ENCODE results near the gene STUM.
A peak's percentile ranks its signal among the peaks of the same experiment; 100 is the strongest.

STUM gene

GRCh38 chr1:226534098-226534497 is 14.5 kb upstream of the STUM start:
- DNase-seq: no peak

DNA sequence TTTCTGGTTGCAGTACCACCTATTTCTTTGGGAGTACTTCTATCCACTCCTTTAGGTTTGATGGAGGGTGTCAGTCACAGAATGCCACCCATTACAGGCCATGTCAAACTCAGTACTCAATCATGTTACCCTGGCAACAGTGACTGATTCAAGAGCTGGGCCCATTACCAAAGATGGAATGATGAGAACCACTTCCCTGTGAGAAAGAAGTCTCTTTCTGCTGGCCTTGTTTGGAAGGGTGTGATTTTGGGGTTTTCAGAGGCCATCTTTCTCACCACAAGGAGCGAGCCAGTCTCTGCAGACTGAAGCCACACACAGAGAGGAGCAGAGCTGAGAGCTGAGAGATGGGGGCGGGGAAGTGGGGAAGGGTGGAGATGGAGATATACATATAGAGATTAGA is 13.9 kb upstream of the STUM start:
- no peak for DNase-seq

GRCh38 chr1:226535666-226536065 is 12.9 kb upstream of the STUM start:
- peak; percentile 85 for DNase-seq

DNA sequence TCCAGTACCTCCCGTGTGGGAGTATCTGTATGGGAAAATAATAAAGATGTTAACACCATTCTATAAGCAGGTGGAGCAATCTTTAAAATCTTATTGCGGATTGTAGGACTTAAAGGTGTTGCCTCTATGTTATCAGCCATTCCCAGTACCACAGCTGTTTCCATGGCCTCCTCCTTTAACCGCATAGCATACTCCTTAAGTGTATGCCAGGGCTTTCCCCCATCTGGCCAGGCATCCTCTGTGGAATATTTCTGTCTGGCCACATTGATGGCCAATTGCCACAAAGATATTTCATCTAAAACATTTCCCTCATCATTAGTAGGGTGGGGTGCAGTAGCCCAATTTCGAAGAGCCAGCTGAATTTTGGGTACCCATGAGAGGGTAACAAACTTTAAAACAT is 7.3 kb upstream of the STUM start:
- no peak for DNase-seq

GRCh38 chr1:226541631-226542622 is 6.6 kb upstream of the STUM start:
- peak; percentile 19 for DNase-seq

- peak; percentile 90 for DNase-seq
Measured at GRCh38 chr1:226542623-226543103, 5.9 kb upstream of the STUM start.

- no peak for DNase-seq
Measured at GRCh38 chr1:226545836-226546596, 2.5 kb upstream of the STUM start.

DNA sequence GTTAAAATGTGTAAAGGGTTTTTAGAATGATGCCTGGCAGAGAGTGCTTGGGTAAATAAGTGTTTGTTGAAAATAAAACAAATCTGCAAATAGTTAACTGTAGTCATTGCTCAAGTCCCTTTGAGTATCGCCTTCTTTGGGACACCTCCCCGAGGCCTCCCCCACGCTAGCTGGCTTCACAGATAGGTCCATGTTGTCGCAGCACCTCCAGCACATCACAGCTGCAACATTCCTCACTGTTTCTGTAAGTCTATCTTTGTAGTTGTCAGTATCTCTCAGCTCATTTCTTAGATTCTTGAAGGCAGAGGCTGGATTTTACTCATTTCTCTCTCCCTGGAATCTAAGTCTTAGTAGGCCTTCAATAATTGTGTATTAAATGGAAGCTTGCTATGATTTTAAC is 1.6 kb upstream of the STUM start:
- DNase-seq: no peak

DNA sequence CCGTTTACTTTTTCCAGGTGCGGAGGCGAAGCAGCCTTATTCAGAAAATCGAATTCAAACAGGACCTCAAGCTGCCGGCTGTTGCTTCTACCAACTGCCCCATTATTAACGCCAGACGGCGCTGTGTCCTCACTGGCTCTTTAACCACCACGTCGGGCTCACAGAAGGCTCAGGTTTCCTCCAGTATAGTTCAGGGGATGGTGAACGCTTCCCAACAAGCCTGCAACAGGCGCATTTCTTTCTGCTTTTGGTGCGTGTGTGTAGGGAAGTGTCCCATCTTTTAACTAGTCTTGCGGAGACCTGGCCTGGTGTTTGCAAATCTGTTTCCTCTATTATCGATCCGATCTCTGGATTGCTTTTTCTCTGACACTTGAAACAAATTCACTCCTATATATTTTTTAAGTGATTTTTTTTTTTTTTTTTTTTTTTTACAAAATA is 791 bp upstream of the STUM start:
- DNase-seq: peak; percentile 92

DNA sequence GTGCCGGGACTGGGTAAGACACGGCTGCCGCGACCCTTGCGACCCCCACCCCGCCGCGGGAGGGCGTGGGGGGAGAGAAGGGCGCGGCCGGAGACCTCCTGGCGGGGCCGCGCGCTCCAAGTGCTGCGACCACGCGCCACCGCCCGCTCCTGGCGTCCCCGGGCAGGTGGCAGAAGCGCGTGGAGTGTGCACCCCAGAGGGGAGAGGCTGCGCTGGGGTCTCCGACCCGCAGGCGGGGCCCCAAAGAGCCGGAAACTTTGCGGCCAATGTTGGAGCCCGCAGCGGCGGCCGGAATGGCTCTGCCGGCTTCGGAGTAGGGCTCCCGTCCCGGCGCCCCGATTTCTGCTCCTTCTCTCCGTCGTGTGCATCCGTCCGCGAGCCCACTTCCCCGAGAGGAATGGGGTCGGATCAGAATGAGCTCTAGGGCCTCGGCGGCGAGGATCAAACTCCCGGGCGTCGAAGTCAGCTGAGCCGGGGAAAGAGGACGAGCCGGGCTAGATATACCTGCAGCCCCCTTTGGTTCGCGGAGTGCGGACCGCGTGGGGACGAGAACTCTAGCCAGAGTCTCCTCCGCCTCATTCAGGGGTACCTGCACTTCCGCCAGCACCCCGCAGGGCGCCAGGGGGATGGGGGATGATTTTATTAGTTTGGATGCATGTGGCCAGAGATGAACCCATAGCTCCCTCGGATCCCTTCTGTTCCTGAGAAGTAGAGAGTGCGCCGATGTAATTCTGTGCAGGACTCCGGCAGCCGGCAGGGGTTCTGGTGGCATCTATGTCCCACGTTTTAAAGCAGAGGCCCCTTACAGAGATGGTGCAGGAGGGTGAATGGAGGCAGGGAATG is 751 bp downstream of the STUM start:
- DNase-seq: no peak

- peak; percentile 47 for DNase-seq
Measured at GRCh38 chr1:226549937-226550671, 1.5 kb downstream of the STUM start.

DNA sequence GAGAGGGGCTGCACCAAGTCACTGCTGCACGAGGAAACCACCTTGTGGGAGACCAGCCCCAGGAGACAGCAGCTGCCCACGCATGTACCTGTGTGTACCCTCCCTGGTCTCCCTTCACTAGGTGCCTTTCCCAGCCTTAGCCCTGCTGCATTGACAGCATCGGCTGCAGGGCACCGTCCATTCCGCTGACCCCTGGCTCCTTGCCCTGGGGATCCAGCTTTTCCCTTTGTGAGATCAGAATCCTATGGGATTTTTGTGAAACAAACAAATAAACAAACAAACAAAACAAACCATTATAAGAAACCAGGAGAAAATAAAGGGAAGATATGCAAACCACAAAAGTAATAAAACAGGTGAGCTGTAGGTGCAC is 2.1 kb downstream of the STUM start:
- no peak for DNase-seq

GRCh38 chr1:226551299-226551698 is 2.7 kb downstream of the STUM start:
- peak; percentile 76 for DNase-seq

DNA sequence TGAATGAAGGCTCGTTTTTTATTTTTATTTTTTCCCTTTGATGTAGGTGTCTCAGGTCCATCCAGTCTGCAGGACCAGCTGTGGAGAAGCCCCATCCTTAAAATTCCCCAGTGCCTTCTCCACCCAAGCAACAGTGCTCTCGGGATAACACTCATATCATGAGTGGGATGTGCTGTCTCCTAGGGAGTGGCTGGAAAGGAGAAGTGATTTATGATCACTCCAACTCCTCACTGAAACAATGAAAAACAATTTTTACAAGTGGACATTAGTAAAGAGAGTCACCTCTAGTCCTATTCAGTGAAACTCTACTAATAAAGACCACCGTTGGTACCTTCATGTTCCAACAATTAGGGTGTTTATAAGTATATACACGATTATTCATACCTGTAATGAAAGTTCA is 3.5 kb downstream of the STUM start:
- DNase-seq: no peak

GRCh38 chr1:226553266-226553923 is 4.8 kb downstream of the STUM start:
- DNase-seq: no peak

- no peak for DNase-seq
Measured at GRCh38 chr1:226553924-226554282, 5.3 kb downstream of the STUM start.

DNA sequence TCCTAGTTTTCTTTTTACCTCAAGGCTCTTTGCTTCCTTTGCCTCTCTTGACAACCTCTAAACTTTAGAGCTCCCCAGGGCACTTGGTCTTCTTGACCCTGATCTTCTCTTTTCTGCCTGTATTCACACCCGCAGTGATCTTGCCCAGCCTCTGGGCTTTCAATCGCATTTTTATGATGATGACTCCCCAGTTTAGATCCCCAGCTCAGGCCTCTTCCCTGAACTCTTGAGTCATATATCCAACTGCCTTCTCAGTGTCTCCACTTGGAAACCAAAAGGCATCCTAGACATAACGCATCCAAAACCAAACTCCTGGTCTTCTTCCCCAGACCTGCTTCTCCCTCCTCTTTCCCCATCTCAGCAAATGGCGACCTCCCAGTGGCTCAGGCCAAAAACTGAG is 6.5 kb downstream of the STUM start:
- no peak for DNase-seq

DNA sequence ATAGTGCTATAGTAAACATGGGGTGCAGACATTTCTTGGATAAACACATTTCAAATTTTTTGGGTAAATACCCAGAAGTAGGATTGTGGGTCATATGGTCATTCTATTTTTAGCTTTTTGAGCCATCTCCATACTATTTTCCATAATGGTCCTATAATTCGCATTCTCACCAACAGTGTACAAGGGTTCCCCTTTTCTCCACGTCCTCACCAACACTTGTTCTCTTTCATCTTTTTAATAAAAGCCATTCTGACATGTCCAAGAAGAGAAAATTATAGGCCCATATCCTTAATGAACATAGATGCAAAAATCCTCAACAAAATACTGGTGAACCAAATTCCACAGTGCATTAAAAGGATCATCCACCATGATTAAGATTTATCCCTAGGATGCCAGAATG is 8.9 kb downstream of the STUM start:
- no peak for DNase-seq

- no peak for DNase-seq
Measured at GRCh38 chr1:226558036-226558650, 9.6 kb downstream of the STUM start.

GRCh38 chr1:226560243-226560642 is 11.7 kb downstream of the STUM start:
- no peak for DNase-seq

- no peak for DNase-seq
Measured at GRCh38 chr1:226562989-226563388, 14.4 kb downstream of the STUM start.
